Limb (tissue), 2 donors: Measurements from ENCODE around the gene ZGPAT.
"Not testable (repeated sequence)": the region's sequence is repeated elsewhere in the genome, so short reads cannot be mapped to it uniquely, and the experiment has no call there.

Experiments used
- DNase-seq, 2 donors: peaks; one replicate each; pipeline ENCODE4 v3.0.0-alpha.2; 2016; ENCODE audit errors: extremely low spot score in 2 of 2

The ZGPAT gene

DNA sequence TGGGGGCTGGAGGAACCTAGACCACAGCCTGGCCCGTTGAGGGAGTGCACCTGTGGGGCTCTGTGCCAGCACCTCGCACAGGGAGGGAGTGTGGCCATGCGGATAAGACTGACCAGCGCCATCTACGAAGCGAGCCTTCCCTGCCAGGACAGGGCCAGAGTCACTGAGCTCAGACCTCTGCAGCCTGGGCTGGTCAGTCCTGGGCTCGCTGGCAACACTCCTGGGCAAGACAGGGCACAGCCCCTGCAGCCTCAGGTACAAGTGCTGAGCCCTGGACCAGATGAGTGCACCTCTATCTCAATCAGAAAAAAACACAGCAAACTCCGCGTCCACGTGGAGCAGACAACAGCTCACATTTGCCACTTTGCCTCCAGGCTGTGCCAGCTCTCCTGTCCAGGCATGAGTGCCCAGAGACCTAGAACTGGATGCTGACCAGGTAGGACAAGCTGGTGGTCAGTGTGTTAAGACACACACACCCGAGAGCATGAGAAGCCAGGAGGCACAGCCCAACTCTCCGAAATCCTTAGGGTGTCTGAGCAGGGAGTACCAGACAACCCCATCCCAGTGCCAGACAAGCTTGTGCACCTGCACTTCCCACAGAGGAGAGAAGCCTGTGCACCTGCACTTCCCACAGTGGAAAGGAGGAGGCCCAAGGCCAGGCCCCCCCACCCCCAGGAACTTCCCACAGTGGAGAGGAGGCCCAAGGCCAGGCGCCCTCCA lies 4.9 kb upstream of the ZGPAT start:
- DNase-seq = no peak

DNA sequence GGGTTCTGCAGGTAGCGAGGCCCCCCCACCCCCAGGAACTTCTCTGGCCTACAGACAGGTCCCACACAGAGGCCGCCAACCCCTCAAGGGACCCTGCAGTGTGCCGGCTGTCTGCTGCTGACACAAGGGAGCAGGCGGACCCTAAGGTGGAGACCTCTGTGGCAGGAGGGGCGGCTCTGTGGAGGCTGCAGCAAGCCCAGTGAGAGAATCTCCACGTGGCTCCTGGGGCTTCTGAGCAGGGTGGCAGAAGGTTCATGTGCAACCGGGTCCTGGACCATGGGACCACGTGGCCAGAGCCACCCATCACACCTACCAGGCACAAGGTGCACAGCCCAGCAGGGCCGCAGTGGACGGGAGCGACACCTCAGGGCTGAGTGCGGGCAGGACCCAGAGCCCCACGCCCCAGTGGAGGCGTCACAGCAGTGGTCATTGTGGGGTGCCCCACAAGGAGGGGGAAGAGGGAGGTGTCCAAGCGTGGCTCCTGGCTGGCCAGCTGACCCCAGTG lies 4.3 kb upstream of the ZGPAT start:
- no peak for DNase-seq

DNA sequence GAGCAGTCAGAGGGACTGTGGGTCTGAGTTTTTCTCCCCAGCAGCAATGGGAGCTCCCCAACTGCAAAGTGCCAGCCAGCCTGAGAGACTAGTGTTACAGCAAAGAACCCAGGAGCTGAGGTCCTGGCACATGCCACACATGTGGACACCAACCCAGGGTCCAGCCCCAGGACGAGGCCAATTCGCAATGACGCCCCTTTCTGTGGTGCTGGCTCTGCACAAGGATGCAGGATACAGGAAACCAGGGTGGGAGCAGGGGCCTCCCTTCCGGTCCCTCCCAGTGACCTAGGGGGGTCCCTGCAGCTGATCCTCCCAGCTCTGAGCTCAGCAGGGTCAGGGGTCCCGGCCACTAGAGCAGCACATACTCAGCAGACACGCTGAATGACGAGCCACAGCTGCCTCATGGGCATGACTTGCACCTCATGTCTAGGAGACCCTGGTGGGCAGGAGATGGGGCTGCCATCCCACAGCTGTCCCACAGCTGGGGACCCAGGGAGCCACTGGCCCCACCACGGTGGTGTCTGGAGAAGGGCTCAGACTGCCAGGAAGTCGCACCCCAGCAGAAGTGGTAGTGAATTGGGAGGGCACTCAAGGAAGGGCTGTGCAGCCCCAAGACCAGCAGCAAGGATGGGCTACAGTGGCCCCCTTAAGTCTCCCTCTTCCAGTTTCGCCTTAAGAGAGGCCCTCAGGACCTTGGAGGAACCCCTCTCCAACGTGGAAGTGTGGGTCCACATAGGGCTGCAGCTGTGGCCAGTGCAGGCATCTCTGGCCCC lies 3.7 kb upstream of the ZGPAT start:
- no peak for DNase-seq

DNA sequence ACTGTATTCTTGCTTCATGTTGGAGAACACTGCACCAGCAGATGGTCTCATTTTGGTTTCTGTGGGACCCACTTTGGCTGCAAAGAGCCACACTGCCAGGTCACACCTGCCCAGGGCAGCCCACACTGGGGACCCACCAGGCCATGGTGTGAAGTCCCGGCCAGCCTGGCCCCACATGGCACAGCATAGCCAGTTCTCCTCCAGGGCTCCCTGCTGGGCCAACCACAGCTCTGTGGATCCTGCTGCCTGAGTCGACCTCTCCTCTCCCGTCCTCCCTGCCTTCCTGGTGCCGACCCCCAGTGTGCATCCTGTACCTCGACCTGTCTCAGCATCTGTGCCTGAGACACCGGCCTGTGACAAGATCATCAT lies 3.1 kb upstream of the ZGPAT start:
- no peak for DNase-seq

- no peak for DNase-seq
Measured at GRCh38 chr20:63705232-63706026, 2.4 kb upstream of the ZGPAT start.

DNA sequence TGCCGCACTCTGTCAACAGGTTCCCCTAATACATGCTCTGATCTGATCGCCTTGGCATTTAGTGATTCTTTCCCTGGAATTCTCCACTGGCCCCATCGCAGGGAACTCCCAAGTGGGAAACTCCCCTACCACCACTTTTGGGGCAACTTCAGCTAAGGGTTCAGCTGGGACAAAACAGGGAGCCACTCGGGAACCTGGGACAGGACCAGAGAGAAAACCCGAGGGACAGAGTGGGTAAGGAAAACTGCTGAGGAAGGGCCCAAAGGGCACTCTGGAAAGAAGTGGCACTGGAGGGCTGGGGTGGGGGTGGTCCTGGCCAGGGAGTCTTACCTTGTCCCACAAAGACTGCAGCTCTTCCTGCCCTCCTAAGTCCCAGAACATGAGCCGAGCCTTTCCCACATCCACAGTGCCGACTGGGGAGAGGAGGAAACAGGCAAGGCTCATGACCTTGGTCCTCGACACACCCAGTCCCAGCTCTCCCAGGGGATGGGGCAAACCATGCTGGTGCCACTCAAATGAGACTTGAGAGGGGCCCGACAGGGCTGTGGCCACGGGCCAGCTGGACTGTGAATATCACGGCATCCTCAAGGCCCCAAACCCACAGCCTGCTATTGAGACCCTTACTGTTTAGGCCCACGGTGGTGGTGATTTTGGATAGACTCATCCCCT lies 1.7 kb upstream of the ZGPAT start:
- peak in 1 of 2 donors; percentile 23 for DNase-seq

DNA sequence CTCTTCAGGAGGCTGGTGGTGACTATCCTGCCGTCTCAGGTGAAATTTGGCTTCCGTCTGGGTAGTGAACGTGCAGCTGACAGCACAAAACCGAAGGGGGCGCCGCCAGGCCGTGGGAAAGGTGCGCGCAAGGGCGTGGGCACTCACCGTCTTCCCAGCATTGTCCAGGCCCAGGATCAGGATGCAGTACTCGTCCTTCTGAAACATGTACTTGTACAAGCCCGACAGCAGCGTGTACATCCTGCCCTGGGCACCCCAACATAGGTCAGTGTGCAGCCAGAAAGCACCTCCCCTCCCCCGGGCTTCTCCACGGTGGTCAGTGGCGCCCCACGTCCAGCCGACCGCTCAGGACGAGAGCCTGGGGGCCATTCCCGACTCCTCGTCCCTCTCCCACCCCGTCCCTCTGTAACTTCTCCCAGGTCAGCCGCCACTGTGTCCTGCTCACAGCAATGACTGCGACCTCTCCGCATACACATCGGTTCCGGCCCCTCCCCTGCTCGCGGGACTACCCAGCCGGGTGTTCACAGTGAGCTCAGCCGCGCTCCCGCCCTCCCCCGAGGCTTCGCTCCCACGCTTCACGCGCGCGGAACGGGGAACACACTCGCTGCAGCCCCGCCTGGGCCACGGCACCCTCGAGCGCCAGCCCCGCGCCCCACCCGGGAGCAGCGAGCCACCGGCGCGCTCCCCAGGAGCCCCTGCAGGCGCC lies 834 bp upstream of the ZGPAT start:
- DNase-seq = peak in 1 of 2 donors; percentile 58

DNA sequence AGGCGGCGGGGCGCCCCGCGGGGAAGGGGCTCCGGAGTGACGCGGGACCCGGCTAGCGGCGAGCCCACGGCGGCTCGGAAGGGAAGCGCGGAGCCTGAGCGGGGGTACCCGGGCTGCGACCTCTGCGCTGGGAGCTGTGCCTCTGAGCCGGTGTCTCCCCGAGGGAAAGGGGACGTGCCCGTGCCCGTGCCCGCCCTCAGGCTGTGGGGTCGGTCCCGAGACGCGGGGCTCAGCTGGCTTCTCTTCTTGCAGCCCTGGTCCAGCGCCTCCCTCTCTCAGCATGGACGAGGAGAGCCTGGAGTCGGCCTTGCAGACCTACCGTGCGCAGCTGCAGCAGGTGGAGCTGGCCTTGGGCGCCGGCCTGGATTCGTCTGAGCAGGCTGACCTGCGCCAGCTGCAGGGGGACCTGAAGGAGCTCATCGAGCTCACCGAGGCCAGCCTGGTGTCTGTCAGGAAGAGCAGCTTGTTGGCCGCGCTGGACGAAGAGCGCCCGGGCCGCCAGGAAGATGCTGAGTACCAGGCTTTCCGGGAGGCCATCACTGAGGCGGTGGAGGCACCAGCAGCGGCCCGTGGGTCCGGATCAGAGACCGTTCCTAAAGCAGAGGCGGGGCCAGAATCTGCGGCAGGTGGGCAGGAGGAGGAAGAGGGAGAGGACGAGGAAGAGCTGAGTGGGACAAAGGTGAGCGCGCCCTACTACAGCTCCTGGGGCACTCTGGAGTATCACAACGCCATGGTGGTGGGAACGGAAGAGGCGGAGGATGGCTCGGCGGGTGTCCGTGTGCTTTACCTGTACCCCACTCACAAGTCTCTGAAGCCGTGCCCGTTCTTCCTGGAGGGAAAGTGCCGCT lies 686 bp downstream of the ZGPAT start:
- no peak for DNase-seq

DNA sequence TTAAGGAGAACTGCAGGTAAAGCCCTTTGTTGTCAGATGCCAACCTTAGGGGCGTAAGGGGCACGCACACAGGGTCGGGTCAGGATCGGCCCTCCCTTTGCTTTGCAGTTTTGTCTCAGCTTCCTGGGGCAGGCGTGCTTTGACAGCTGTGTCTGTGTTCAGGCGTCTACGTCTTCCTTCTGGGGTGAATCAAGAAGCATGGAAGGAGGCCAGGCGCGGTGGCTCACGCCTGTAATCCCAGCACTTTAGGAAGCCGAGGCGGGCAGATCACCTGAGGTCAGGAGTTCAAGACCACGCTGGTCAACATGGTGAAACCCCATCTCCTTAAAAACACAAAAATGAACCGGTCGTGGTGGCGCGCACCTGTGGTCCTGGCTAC lies 1.3 kb downstream of the ZGPAT start:
- no peak for DNase-seq

GRCh38 chr20:63711085-63711645 lies 3.3 kb downstream of the ZGPAT start:
- no peak for DNase-seq

DNA sequence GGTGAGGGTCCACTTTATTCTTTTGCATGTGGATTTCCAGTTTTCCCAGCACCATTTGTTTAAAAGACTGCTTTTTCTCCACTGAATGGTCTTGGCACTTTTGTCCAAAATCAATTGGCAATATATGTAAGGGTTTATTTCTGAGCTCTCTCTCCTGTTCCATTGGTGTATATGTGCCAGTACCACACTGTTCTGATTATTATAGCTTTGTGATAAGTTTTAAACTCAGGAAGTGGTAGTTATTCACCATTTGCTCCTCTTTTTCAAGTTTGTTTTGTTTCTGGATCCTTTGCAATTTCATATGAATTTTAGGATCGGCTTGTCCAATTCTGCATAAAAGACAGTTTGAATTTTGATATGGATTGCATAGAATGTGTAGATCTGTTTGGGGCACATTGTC lies 4.4 kb downstream of the ZGPAT start:
- DNase-seq = no peak

- no peak for DNase-seq
Measured at GRCh38 chr20:63714858-63715257, 7.0 kb downstream of the ZGPAT start.

- no peak for DNase-seq
Measured at GRCh38 chr20:63718996-63719395, 11.2 kb downstream of the ZGPAT start.

- DNase-seq = not testable (repeated sequence)
Measured at GRCh38 chr20:63722967-63723622, 15.3 kb downstream of the ZGPAT start.

GRCh38 chr20:63730189-63730733 lies 22.4 kb downstream of the ZGPAT start:
- DNase-seq = not testable (repeated sequence)

GRCh38 chr20:63731410-63731809 lies 23.6 kb downstream of the ZGPAT start:
- DNase-seq = no peak

GRCh38 chr20:63732118-63733095 lies 24.6 kb downstream of the ZGPAT start:
- no peak for DNase-seq

DNA sequence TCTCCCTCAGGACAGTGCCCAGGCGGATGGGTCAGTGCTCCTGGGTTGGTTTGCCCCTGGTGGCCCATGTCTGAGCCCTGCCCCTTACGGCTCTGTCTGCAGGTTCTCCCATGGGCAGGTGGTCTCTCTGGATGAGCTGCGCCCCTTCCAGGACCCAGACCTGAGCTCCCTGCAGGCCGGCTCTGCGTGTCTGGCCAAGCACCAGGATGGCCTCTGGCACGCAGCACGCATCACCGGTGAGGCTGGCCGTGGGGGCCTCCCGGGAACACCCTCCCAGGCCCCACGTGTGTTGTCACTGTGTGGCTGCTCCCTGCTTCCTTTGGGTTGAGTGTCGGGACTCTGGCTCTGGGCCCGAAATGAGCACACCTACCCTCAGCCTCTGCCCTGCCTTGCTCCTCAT lies 25.3 kb downstream of the ZGPAT start:
- no peak for DNase-seq
